Measurements from ENCODE around the gene PSMB7. TPM values are rescaled to one million over a fixed set of nuclear protein-coding genes. Genes with fewer than 3 reads are reported as not detected.

The PSMB7 gene
- total RNA-seq, 1 experiment from 2014 or later, result 187 TPM

- TF ChIP-seq CBFB (CRISPR knock-in tag; IDR thresholded peaks at IDR 0.05; ENCODE audit: low read depth), result no peak
- TF ChIP-seq, protein P1, sequence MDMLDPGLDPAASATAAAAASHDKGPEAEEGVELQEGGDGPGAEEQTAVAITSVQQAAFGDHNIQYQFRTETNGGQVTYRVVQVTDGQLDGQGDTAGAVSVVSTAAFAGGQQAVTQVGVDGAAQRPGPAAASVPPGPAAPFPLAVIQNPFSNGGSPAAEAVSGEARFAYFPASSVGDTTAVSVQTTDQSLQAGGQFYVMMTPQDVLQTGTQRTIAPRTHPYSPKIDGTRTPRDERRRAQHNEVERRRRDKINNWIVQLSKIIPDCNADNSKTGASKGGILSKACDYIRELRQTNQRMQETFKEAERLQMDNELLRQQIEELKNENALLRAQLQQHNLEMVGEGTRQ (CRISPR knock-in tag; IDR thresholded peaks at IDR 0.05), result no peak
These were observed 93.8 kb downstream of the PSMB7 start (continued) for GRCh38 chr9:124321416-124321815.

GRCh38 chr9:124320062-124320973 is 94.9 kb downstream of the PSMB7 start:
- ChIA-PET POLR2A (no interaction called here), CTCF (interaction anchor here (0.6 to 4.0 kb wide), 17 partner anchors 9 to 387 kb away, joined by 3 to 24 read pairs (median 4); no protein-coding TSS in a partner anchor)
- H3K4me3 Mint-ChIP-seq, result no peak overlapping the region
- peak; percentile 86 for DNase-seq (ENCODE audit: low spot score)
- ATAC-seq, result peak; percentile 92
- no peak for TF ChIP-seq OVOL2 (CRISPR knock-in tag; IDR thresholded peaks at IDR 0.05; ENCODE audit: borderline replicate concordance)
- TF ChIP-seq ZNF423 (CRISPR knock-in tag; IDR thresholded peaks at IDR 0.05), result no peak
- TF ChIP-seq IRF2 (CRISPR knock-in tag; IDR thresholded peaks at IDR 0.05; ENCODE audit: borderline replicate concordance, low read depth), result no peak
- no peak for TF ChIP-seq TEAD1 (CRISPR knock-in tag; IDR thresholded peaks at IDR 0.05)
- no peak for TF ChIP-seq PRDM15 (CRISPR knock-in tag; IDR thresholded peaks at IDR 0.05)
- no peak for TF ChIP-seq ZNF396 (CRISPR knock-in tag; IDR thresholded peaks at IDR 0.05; ENCODE audit: borderline replicate concordance)
- TF ChIP-seq, protein P2, sequence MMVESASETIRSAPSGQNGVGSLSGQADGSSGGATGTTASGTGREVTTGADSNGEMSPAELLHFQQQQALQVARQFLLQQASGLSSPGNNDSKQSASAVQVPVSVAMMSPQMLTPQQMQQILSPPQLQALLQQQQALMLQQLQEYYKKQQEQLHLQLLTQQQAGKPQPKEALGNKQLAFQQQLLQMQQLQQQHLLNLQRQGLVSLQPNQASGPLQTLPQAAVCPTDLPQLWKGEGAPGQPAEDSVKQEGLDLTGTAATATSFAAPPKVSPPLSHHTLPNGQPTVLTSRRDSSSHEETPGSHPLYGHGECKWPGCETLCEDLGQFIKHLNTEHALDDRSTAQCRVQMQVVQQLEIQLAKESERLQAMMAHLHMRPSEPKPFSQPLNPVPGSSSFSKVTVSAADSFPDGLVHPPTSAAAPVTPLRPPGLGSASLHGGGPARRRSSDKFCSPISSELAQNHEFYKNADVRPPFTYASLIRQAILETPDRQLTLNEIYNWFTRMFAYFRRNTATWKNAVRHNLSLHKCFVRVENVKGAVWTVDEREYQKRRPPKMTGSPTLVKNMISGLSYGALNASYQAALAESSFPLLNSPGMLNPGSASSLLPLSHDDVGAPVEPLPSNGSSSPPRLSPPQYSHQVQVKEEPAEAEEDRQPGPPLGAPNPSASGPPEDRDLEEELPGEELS (CRISPR knock-in tag; IDR thresholded peaks at IDR 0.05), result no peak
- TF ChIP-seq CTCF (IDR thresholded peaks at IDR 0.05), result peak; percentile 66
- TF ChIP-seq, protein P3, sequence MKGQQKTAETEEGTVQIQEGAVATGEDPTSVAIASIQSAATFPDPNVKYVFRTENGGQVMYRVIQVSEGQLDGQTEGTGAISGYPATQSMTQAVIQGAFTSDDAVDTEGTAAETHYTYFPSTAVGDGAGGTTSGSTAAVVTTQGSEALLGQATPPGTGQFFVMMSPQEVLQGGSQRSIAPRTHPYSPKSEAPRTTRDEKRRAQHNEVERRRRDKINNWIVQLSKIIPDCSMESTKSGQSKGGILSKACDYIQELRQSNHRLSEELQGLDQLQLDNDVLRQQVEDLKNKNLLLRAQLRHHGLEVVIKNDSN (CRISPR knock-in tag; IDR thresholded peaks at IDR 0.05), result no peak
- no peak for TF ChIP-seq JAZF1 (CRISPR knock-in tag; IDR thresholded peaks at IDR 0.05)
- no peak for TF ChIP-seq SP1 (CRISPR knock-in tag; conservative IDR thresholded peaks at IDR 0.05)
- TF ChIP-seq NFATC4 (CRISPR knock-in tag; IDR thresholded peaks at IDR 0.05), result no peak
- 0 out of 2 replicates have a peak, but pooled peaks have one; percentile 17 for TF ChIP-seq ETV6 (CRISPR knock-in tag; IDR thresholded peaks at IDR 0.05)
- 0 out of 2 replicates have a peak, but pooled peaks cover 3% of the 10 kb centered on the region for H3K4me1 Mint-ChIP-seq
- H3K27ac Mint-ChIP-seq, result no peak overlapping the region
- no peaks in the 10 kb centered on the region for H3K36me3 Mint-ChIP-seq
- H3K9me3 Mint-ChIP-seq, result no peaks in the 10 kb centered on the region
- no peaks in the 10 kb centered on the region for H3K27me3 Mint-ChIP-seq (ENCODE audit: low read depth)

Measured in WTC11 (cell line).